GM12878 (cell line): ENCODE results near the gene TCTN1. TPM values are rescaled to one million over a fixed set of nuclear protein-coding genes. Genes with fewer than 3 reads are reported as not detected.

Source experiments
- ATAC-seq: fragments of 200-7000 bp; cut with Tn5 transposase; 3 replicates; pipeline ENCODE4 v1.9.1; 2020; ENCODE audit warnings: mild to moderate bottlenecking, moderate library complexity
- BruUV-seq: library from RNA; stranded (reverse); fragments of 400-500 nt; replicated peaks from 2 replicates; lab custom pipeline; 2021; lab: Mats Ljungman, UMichigan
- CTCF ChIA-PET: fragments of 300-600 bp; sonication (Branson Sonifier 250); formaldehyde crosslinking; extraction: SDS; loops from one replicate; lab custom pipeline; 2021; ENCODE audit warnings: inconsistent platforms; lab: Yijun Ruan, JAX
- POLR2A ChIA-PET: fragments of 350-600 bp; formaldehyde crosslinking; extraction: SDS; loops from one replicate; lab custom pipeline; 2021; ENCODE audit warnings: inconsistent platforms; lab: Charles Lee
- RAD21 ChIA-PET: fragments of 300-600 bp; sonication (Branson Sonifier 250); formaldehyde crosslinking; loops from one replicate; lab custom pipeline; 2023; ENCODE audit warnings: antibody characterized with exemption; ENCODE audit not compliant: unreplicated experiment; lab: Charles Lee
- SMC1A ChIA-PET: fragments of 300-600 bp; sonication (Branson Sonifier 250); formaldehyde crosslinking; loops from one replicate; lab custom pipeline; 2023; ENCODE audit not compliant: unreplicated experiment, uncharacterized antibody; lab: Charles Lee
- DNase-seq: peaks from one replicate; pipeline ENCODE4 v3.0.0-alpha.2; 2011; ENCODE audit warnings: low read depth, low spot score
- FAIRE-seq: peaks from 3 replicates; lab custom pipeline; 2011; peaks lifted over from hg19 to GRCh38; lab: Jason Lieb, UNC
- H2AFZ ChIP-seq: 2 replicates; pipeline ENCODE4 v1.6.0; 2011; ENCODE audit warnings: low read depth, low read length, control low read depth; ENCODE audit not compliant: control insufficient read depth
- H3K27ac ChIP-seq: 2 replicates; pipeline ENCODE4 v1.5.1; 2011; ENCODE audit warnings: control low read depth; ENCODE audit not compliant: control insufficient read depth, insufficient read depth
- H3K27me3 ChIP-seq, 2 experiments: replicated peaks in 1 of 2; 2 replicates each; pipeline versions ENCODE4 v1.6.0 to v1.6.1; 2011; ENCODE audit warnings: low read length in 1 of 2; ENCODE audit not compliant: control insufficient read depth in 2 of 2, insufficient read depth in 2 of 2
- H3K36me3 ChIP-seq, 2 experiments: 2 replicates each; pipeline ENCODE4 v1.5.1; 2011; ENCODE audit warnings: low read length in 1 of 2; ENCODE audit not compliant: control insufficient read depth in 2 of 2, insufficient read depth in 2 of 2
- H3K4me1 ChIP-seq: 2 replicates; pipeline ENCODE4 v1.6.1; 2011; ENCODE audit warnings: mild to moderate bottlenecking, low read length, moderate library complexity, mixed read lengths; ENCODE audit not compliant: control insufficient read depth, insufficient read depth
- H3K4me2 ChIP-seq: 2 replicates; pipeline ENCODE4 v1.6.0; 2011; ENCODE audit warnings: control low read depth; ENCODE audit not compliant: control insufficient read depth, insufficient read depth
- H3K4me3 ChIP-seq: fragments of 200-600 bp; sonication (generic); 2 replicates; pipeline ENCODE4 v1.5.1; 2016
- H3K79me2 ChIP-seq: 2 replicates; pipeline ENCODE4 v1.6.0; 2011; ENCODE audit warnings: low read length; ENCODE audit not compliant: control insufficient read depth, insufficient read depth
- H3K9ac ChIP-seq: 2 replicates; pipeline ENCODE4 v1.8.0; 2011; ENCODE audit warnings: low read length, control low read depth, mixed read lengths; ENCODE audit not compliant: control insufficient read depth, insufficient read depth
- H3K9me3 ChIP-seq: replicated peaks from 3 replicates; pipeline ENCODE4 v1.5.1; 2011; ENCODE audit warnings: mild to moderate bottlenecking, low read length; ENCODE audit not compliant: control insufficient read depth, insufficient read depth
- H4K20me1 ChIP-seq: 2 replicates; pipeline ENCODE4 v1.6.0; 2011; ENCODE audit not compliant: control insufficient read depth, insufficient read depth
- CBFB ChIP-seq: IDR thresholded peaks from 2 replicates; pipeline ENCODE4 v1.6.1; 2016; ENCODE audit warnings: antibody characterized with exemption, low read depth
- CHD4 ChIP-seq: fragments of 200-600 bp; sonication (generic); IDR thresholded peaks from 2 replicates; pipeline ENCODE4 v1.6.1; 2016; ENCODE audit warnings: mild to moderate bottlenecking
- DPF2 ChIP-seq: fragments of 450-650 bp; IDR thresholded peaks from 2 replicates; pipeline ENCODE4 v1.6.1; 2017; ENCODE audit warnings: mild to moderate bottlenecking
- IKZF1 ChIP-seq: fragments of 450-650 bp; conservative IDR thresholded peaks from 2 replicates; pipeline ENCODE4 v1.6.1; 2017; ENCODE audit warnings: antibody characterized with exemption, mild to moderate bottlenecking
- NFYB ChIP-seq: IDR thresholded peaks from 2 replicates; pipeline ENCODE4 v1.6.1; 2011; ENCODE audit warnings: low read depth, mild to moderate bottlenecking, low read length, improper control_type of control experiment, moderate library complexity; ENCODE audit not compliant: insufficient read depth
- POLR2AphosphoS2 ChIP-seq: IDR thresholded peaks from 2 replicates; pipeline ENCODE4 v1.6.1; 2011; ENCODE audit warnings: low read depth, mild to moderate bottlenecking, low read length, improper control_type of control experiment, moderate library complexity
- RBBP5 ChIP-seq: fragments of 200-600 bp; sonication (generic); conservative IDR thresholded peaks from 2 replicates; pipeline ENCODE4 v1.6.1; 2016
- RCOR1 ChIP-seq: conservative IDR thresholded peaks from 2 replicates; pipeline ENCODE4 v1.6.1; 2012; ENCODE audit warnings: low read depth, low read length, improper control_type of control experiment
- WGBS: methylation state at CpG from one replicate; pipeline ENCODE4 v1.1.6; 2016; ENCODE audit warnings: low lambda C conversion rate; ENCODE audit not compliant: insufficient replicate concordance, insufficient coverage; ENCODE audit errors: missing lambda C conversion rate; 5-methylcytosine and 5-hydroxymethylcytosine counted together
- in situ Hi-C: fragments of 300-500 bp; cut with MboI; formaldehyde crosslinking; loops from 9 replicates; pipeline ENCODE4 v1.14.3; 2018; ENCODE audit warnings: mixed read lengths
- intact Hi-C: fragments of 100-400 bp; cut with micrococcal nuclease; formaldehyde crosslinking; loops from one replicate; pipeline ENCODE4 v1.14.2; 2022; ENCODE audit not compliant: unreplicated experiment
- polyA plus RNA-seq, 11 experiments: library from polyadenylated mRNA; depleted of rRNA in 4 of 11; unstranded in 6 of 11; stranded (reverse) in 5 of 11; fragments of >200 nt; fragmentation: Nextera tagmentation in 4 of 11; fragmentation: Illumina TruSeq in 1 of 11; extraction: Ambion mirVana in 4 of 11; extraction: Trizol in 1 of 11; gene quantifications; 1 replicate in 1 of 11; 2 replicates in 10 of 11; pipeline versions ENCODE4 v1.2.1 to v1.2.3, GENCODE V29; 2011 to 2016; ENCODE audit warnings: inconsistent platforms in 2 of 11, missing spikeins in 2 of 11, low read depth in 1 of 11
- total RNA-seq, 4 experiments: library from RNA; depleted of rRNA in 3 of 4; stranded (reverse); fragments of >200 nt in 3 of 4; fragmentation: Illumina TruSeq in 1 of 4; extraction: Trizol in 1 of 4; gene quantifications; 2 replicates each; pipeline versions ENCODE4 v1.2.1 to v1.2.3, GENCODE V29; 2013 to 2021
- TF ChIP-seq, protein P1 (sequence below): fragments of 450-650 bp; IDR thresholded peaks from 2 replicates; pipeline ENCODE4 v1.6.1; 2017; ENCODE audit warnings: antibody characterized with exemption, mild to moderate bottlenecking, moderate library complexity
- TF ChIP-seq, protein P2 (sequence below): fragments of 450-650 bp; conservative IDR thresholded peaks from 2 replicates; pipeline ENCODE4 v1.6.1; 2017; ENCODE audit warnings: mild to moderate bottlenecking, moderate library complexity

The TCTN1 gene
- total and polyA plus RNA-seq, 10 of the 15 experiments (the other 5 are each of a cell fraction or from before 2014, with no cell fraction given): 8.8 to 23.5 (median 15.3) TPM

DNA sequence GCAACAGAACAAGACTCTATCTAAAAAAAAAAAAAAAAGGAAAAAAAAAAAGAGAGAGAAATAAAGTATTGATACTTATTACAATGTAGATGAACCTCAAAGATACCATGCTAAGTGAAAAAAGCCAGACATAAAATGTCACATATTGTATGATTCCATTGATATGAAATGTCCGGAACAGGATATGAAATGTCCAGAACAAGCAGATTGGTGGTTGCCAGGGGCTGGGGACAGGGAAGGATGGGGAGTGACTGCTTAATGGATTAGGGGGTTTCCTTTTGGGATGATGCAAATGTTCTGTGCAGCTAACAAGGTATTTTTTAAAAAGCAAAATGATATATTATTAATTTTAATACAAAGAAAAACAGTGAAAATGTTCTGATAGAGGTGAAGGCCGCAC lies 70.0 kb downstream of the TCTN1 start:
- ATAC-seq (no peak), FAIRE-seq (no peak), DNase-seq (no peak)
- 98% methylated on average over 2 of the region's 2 CpGs for WGBS
- in situ Hi-C loops (no loop called here), intact Hi-C loops (no loop called here)
- CTCF ChIA-PET: interaction anchor here (0.8 to 1.4 kb wide), 4 partner anchors 8 to 15 kb away, joined by 3 read pairs; no protein-coding TSS in a partner anchor
- no peak overlapping the region; the same call in 1 of the 2 replicates for H3K9ac ChIP-seq
- H2AFZ ChIP-seq: no peak overlapping the region
- H3K4me3 ChIP-seq: no peak overlapping the region; the same call in 1 of the 2 replicates
- H3K4me1 ChIP-seq: peaks cover 32% of the 10 kb centered on the region
- H3K4me2 ChIP-seq: no peak overlapping the region
- no peaks in the 10 kb centered on the region; the same call in 2 of the 3 replicates for H3K9me3 ChIP-seq
- RAD21 ChIA-PET: interaction anchor here (0.7 to 3.6 kb wide), 6 partner anchors 14 to 82 kb away, joined by 3 to 43 read pairs (median 6); no protein-coding TSS in a partner anchor
- TF ChIP-seq CHD4 (no peak), CBFB (no peak)
- no peaks in the 10 kb centered on the region for H4K20me1 ChIP-seq
- peak overlapping the region; percentile 68 for H3K27ac ChIP-seq
- H3K79me2 ChIP-seq: peaks cover 74% of the 10 kb centered on the region
- H3K36me3 ChIP-seq: peaks cover 6 to 23% of the 10 kb centered on the region in 2 experiments; a peak in 2 of 4 replicates
- no peaks in the 10 kb centered on the region for H3K27me3 ChIP-seq
- no TSS peak for BruUV-seq
- SMC1A ChIA-PET: interaction anchor here (0.7 to 8.3 kb wide), 8 partner anchors 8 to 71 kb away, joined by 3 to 80 read pairs (median 4); no protein-coding TSS in a partner anchor
- POLR2A ChIA-PET: interaction anchor here (0.9 to 5.1 kb wide), 3 partner anchors 16 to 78 kb away, joined by 6 to 80 read pairs (median 7); no protein-coding TSS in a partner anchor

DNA sequence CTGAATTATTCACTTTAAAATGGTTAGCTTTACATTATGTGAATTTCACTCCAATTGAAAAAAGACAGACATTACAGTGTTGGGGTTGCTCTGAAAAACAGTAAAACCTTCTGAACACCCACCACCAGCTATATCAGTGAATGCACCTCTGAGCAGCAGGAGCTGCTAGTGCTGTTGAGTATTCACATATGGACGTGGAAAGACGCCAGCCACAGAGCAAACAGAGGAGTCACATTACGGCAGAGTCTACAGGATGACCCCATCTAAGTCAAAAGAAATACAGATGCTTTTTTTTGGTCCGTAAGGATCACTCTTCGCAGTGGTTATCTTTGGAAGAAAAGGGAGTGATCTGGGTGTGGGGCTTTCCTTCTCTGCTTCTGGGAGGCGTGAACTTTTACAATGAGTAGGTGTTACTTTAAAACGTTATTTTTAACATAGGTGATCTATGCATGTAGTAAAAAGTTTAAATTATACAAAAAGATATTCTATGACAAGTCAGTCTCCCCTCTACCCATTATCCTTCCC lies 70.4 kb downstream of the TCTN1 start:
- Histone ChIP-seq H3K4me1 (peaks cover 29% of the 10 kb centered on the region), H3K79me2 (peaks cover 70% of the 10 kb centered on the region), H3K27ac (peak overlapping the region; percentile 68), H3K4me2 (peak overlapping the region; percentile 43), H2AFZ (no peak overlapping the region; the same call in 1 of the 2 replicates), H3K4me3 (peak overlapping the region; percentile 90), H3K9me3 (no peaks in the 10 kb centered on the region; the same call in 2 of the 3 replicates), H3K36me3 (peaks cover 2 to 23% of the 10 kb centered on the region in 2 experiments; a peak in 2 of 4 replicates), H3K27me3 (no peaks in the 10 kb centered on the region), H3K9ac (peak overlapping the region; percentile 49; the same call in 1 of the 2 replicates), H4K20me1 (no peaks in the 10 kb centered on the region)
- 26% methylated on average over 7 of the region's 7 CpGs for WGBS
- POLR2A ChIA-PET: interaction anchor here (0.5 to 5.1 kb wide), 4 partner anchors 16 to 78 kb away, joined by 5 to 80 read pairs (median 6); no protein-coding TSS in a partner anchor
- intact Hi-C loops: no loop called here
- ATAC-seq (peak; percentile 2; the same call in 2 of the 3 replicates), DNase-seq (no peak), FAIRE-seq (no peak)
- in situ Hi-C loops: no loop called here
- CTCF ChIA-PET: interaction anchor here (0.8 to 1.4 kb wide), 4 partner anchors 8 to 16 kb away, joined by 3 read pairs; no protein-coding TSS in a partner anchor
- SMC1A ChIA-PET: interaction anchor here (0.7 to 8.3 kb wide), 9 partner anchors 9 to 71 kb away, joined by 3 to 80 read pairs (median 5); no protein-coding TSS in a partner anchor
- RAD21 ChIA-PET: interaction anchor here (0.7 to 3.6 kb wide), 5 partner anchors 13 to 65 kb away, joined by 3 to 43 read pairs (median 7); no protein-coding TSS in a partner anchor
- no TSS peak for BruUV-seq
- TF ChIP-seq POLR2AphosphoS2 (0 out of 2 replicates have a peak, but pooled peaks have one; percentile 28), CHD4 (no peak), RBBP5 (no peak), DPF2 (no peak), IKZF1 (peak; percentile 60), NFYB (0 out of 2 replicates have a peak, but pooled peaks have one; percentile 8), RCOR1 (no peak)
- TF ChIP-seq, protein P1, sequence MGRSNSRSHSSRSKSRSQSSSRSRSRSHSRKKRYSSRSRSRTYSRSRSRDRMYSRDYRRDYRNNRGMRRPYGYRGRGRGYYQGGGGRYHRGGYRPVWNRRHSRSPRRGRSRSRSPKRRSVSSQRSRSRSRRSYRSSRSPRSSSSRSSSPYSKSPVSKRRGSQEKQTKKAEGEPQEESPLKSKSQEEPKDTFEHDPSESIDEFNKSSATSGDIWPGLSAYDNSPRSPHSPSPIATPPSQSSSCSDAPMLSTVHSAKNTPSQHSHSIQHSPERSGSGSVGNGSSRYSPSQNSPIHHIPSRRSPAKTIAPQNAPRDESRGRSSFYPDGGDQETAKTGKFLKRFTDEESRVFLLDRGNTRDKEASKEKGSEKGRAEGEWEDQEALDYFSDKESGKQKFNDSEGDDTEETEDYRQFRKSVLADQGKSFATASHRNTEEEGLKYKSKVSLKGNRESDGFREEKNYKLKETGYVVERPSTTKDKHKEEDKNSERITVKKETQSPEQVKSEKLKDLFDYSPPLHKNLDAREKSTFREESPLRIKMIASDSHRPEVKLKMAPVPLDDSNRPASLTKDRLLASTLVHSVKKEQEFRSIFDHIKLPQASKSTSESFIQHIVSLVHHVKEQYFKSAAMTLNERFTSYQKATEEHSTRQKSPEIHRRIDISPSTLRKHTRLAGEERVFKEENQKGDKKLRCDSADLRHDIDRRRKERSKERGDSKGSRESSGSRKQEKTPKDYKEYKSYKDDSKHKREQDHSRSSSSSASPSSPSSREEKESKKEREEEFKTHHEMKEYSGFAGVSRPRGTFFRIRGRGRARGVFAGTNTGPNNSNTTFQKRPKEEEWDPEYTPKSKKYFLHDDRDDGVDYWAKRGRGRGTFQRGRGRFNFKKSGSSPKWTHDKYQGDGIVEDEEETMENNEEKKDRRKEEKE: 0 out of 2 replicates have a peak, but pooled peaks have one; percentile 18
- TF ChIP-seq, protein P2, sequence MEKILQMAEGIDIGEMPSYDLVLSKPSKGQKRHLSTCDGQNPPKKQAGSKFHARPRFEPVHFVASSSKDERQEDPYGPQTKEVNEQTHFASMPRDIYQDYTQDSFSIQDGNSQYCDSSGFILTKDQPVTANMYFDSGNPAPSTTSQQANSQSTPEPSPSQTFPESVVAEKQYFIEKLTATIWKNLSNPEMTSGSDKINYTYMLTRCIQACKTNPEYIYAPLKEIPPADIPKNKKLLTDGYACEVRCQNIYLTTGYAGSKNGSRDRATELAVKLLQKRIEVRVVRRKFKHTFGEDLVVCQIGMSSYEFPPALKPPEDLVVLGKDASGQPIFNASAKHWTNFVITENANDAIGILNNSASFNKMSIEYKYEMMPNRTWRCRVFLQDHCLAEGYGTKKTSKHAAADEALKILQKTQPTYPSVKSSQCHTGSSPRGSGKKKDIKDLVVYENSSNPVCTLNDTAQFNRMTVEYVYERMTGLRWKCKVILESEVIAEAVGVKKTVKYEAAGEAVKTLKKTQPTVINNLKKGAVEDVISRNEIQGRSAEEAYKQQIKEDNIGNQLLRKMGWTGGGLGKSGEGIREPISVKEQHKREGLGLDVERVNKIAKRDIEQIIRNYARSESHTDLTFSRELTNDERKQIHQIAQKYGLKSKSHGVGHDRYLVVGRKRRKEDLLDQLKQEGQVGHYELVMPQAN: no peak
